ENCODE measurements around the gene CMTM2.
A peak's percentile ranks its signal among the peaks of the same experiment; 100 is the strongest.

Gene CMTM2

GRCh38 chr16:66599726-66600125 lies 20.5 kb downstream of the CMTM2 start:
- TF ChIP-seq POLR2A (IDR thresholded peaks at IDR 0.05; ENCODE audit: extremely low read depth, insufficient read length), result no peak
- no peak overlapping the region for H3K4me3 ChIP-seq (ENCODE audit: low read depth, low read length)
- no peak for DNase-seq (ENCODE audit: low read depth)

- DNase-seq (ENCODE audit: low read depth), result no peak
- no peak overlapping the region for H3K4me3 ChIP-seq (ENCODE audit: low read depth, low read length)
- TF ChIP-seq MAX (IDR thresholded peaks at IDR 0.05; ENCODE audit: low read depth, low read length), result no peak
- no peak for TF ChIP-seq POLR2A (IDR thresholded peaks at IDR 0.05; ENCODE audit: extremely low read depth, insufficient read length)
- TF ChIP-seq MYC (IDR thresholded peaks at IDR 0.05; ENCODE audit: low read depth, low read length), result no peak
- no peak for TF ChIP-seq CTCF (IDR thresholded peaks at IDR 0.05; ENCODE audit: low read depth, low read length)
Observed at GRCh38 chr16:66600477-66600876, 21.2 kb downstream of the CMTM2 start.

- DNase-seq (ENCODE audit: low read depth), result no peak
- H3K4me3 ChIP-seq (ENCODE audit: low read depth, low read length), result no peak overlapping the region
- TF ChIP-seq POLR2A (IDR thresholded peaks at IDR 0.05; ENCODE audit: extremely low read depth, insufficient read length) (no peak), CTCF (IDR thresholded peaks at IDR 0.05; ENCODE audit: low read depth, low read length) (no peak), MAX (IDR thresholded peaks at IDR 0.05; ENCODE audit: low read depth, low read length) (no peak), MYC (IDR thresholded peaks at IDR 0.05; ENCODE audit: low read depth, low read length) (no peak)
Observed at GRCh38 chr16:66601471-66601870, 22.2 kb downstream of the CMTM2 start.

GRCh38 chr16:66603537-66604375 lies 24.5 kb downstream of the CMTM2 start:
- peak; percentile 88 for DNase-seq (ENCODE audit: low read depth)
- H3K4me3 ChIP-seq (ENCODE audit: low read depth, low read length), result peak overlapping the region; percentile 74
- TF ChIP-seq MAX (IDR thresholded peaks at IDR 0.05; ENCODE audit: low read depth, low read length), result peak; percentile 83
- peak; percentile 67 for TF ChIP-seq MYC (IDR thresholded peaks at IDR 0.05; ENCODE audit: low read depth, low read length)
- peak; percentile 53 for TF ChIP-seq POLR2A (IDR thresholded peaks at IDR 0.05; ENCODE audit: extremely low read depth, insufficient read length)
- TF ChIP-seq CTCF (IDR thresholded peaks at IDR 0.05; ENCODE audit: low read depth, low read length), result no peak

- peak; percentile 86 for DNase-seq (ENCODE audit: low read depth)
- TF ChIP-seq MAX (IDR thresholded peaks at IDR 0.05; ENCODE audit: low read depth, low read length) (0 out of 2 replicates have a peak, but pooled peaks have one; percentile 16), MYC (IDR thresholded peaks at IDR 0.05; ENCODE audit: low read depth, low read length) (no peak; the same call in 1 of the 2 replicates), CTCF (IDR thresholded peaks at IDR 0.05; ENCODE audit: low read depth, low read length) (peak; percentile 28), POLR2A (IDR thresholded peaks at IDR 0.05; ENCODE audit: extremely low read depth, insufficient read length) (peak; percentile 44)
- H3K4me3 ChIP-seq (ENCODE audit: low read depth, low read length), result peak within 1 kb of the TSS; percentile 74
Observed at GRCh38 chr16:66604376-66605176, 25.3 kb downstream of the CMTM2 start, which contains the start of gene CMTM3. TSS of gene CMTM3 (plus strand) at chr16:66604704. CDS start at chr16:66604806, 102 bp downstream.

Data from NB4 (cell line).